ENCODE measurements around the gene PDP2.
A peak's percentile ranks its signal among the peaks of the same experiment; 100 is the strongest.

- TF ChIP-seq CTCF (IDR thresholded peaks at IDR 0.05) = peak in 2 of 5 experiments; percentile 15 to 31
- TF ChIP-seq POLR2A (IDR thresholded peaks at IDR 0.05) = no peak
- no peak for TF ChIP-seq POLR2AphosphoS5 (IDR thresholded peaks at IDR 0.05)
Measured at GRCh38 chr16:66936889-66937554, 56.7 kb downstream of the PDP2 start.

Measured in transverse colon (tissue), 4 donors.